B cell (primary cell): ENCODE results near the gene NIPA2.

Source experiments
- CTCF ChIP-seq: fragments of 200-600 bp; IDR thresholded peaks from one replicate; pipeline ENCODE4 v1.8.0; 2022; ENCODE audit warnings: antibody characterized with exemption, mild to moderate bottlenecking
- EZH2 ChIP-seq: IDR thresholded peaks from 2 replicates; pipeline ENCODE4 v1.6.1; 2012; ENCODE audit warnings: borderline replicate concordance, low read depth, mild to moderate bottlenecking, moderate library complexity, low read length; ENCODE audit not compliant: insufficient read depth, poor library complexity, severe bottlenecking

DNA sequence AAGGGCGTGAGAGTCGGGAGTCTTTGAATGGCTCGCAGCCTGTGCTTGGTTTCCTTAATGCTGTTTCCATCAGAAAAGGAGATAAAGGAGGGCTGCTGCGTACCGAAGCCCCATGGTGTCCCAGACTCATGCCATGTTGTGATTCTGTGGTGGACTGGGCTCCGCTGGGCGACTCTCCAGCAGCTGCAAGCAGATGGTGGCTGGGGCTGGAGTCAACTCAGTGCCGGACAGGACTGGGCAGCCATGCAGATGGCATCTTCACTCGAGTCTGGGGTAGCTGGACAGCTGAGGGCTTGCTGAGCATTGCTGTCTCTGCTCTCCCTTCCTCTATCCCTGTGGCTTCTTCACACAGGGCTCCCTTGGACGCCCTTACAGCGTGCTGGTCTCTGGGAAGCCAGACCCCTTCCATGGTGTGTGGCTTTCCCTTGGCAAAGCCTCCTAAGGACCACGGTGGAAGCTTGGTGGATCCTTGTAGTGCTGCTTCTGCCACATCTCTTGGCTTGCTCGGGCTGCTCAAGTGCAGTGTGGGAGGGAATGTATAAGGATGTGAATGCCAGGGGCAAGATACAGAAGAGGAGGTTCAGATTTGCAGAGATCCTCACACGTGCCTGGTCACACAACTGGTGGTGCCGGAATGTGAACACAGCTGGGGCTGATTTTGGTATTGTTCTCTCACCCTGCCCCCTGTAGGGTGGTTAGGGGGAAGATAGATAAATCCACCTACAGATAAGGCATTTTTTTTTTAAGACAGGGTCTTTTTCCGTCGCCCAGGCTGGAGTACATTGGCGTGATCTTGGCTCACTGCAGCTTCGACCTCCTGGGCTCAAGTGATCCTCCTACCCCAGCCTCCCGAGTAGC lies 43.0 kb upstream of the NIPA2 start:
- TF ChIP-seq CTCF (no peak), EZH2 (no peak)
